ENCODE results near the gene CDH2. TPM values are rescaled to one million over a fixed set of nuclear protein-coding genes. Genes with fewer than 3 reads are reported as not detected.
A peak's percentile ranks its signal among the peaks of the same experiment; 100 is the strongest.

The CDH2 gene
- polyA plus RNA-seq, 5 donors, result 4.1 to 9.2 (median 6.8) TPM

GRCh38 chr18:28045176-28045810 is 131.6 kb downstream of the CDH2 start:
- peak in 1 of 2 donors; percentile 13 for DNase-seq

- DNase-seq, result no peak
Observed at GRCh38 chr18:28044036-28044435, 132.9 kb downstream of the CDH2 start.

DNA sequence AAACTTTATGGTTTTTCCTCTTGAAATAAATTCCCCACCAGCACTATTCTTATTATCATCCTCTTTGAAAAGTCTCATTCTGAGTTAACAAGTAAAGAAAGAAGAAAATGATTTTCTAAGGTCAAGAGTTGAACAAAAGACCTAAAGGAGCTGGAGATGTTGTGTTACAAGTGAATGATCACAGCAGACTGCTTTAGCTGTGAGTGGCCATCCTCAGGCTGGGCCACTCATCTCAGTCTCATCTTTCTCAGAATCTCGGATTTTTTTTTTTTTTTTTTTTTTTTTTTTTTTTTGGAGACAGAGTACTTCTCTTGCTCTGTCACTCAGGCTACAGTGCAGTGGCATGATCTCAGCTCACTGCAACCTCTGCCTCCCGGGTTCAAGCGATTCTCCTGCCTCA is 133.3 kb downstream of the CDH2 start:
- DNase-seq, result no peak

GRCh38 chr18:28041366-28041765 is 135.6 kb downstream of the CDH2 start:
- peak; percentile 11 to 35 for DNase-seq

- DNase-seq, result no peak
Observed at GRCh38 chr18:28040716-28041115, 136.2 kb downstream of the CDH2 start.

DNA sequence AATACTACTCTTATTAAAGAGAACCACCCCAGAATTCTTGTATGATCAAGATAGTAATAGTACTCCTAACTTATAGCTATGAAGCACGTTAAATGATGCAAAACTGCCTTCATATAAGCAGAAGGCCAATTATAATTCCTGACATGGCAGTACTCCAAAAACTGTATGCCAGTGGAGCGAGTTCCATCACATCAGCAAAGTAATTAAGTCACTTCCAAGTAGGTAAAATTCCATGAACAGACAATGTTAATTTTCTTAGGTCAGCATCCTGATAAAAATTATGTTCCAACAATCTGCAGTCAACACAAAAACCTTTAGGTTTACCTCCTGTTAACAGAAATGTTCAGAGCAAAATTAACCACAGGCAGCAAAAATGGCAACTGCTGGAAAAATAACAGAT is 136.7 kb downstream of the CDH2 start:
- peak in 1 of 2 donors; percentile 20 for DNase-seq

- peak; percentile 17 to 47 for DNase-seq
Observed at GRCh38 chr18:28039691-28040090, 137.2 kb downstream of the CDH2 start.

GRCh38 chr18:28039078-28039477 is 137.9 kb downstream of the CDH2 start:
- no peak for DNase-seq

DNA sequence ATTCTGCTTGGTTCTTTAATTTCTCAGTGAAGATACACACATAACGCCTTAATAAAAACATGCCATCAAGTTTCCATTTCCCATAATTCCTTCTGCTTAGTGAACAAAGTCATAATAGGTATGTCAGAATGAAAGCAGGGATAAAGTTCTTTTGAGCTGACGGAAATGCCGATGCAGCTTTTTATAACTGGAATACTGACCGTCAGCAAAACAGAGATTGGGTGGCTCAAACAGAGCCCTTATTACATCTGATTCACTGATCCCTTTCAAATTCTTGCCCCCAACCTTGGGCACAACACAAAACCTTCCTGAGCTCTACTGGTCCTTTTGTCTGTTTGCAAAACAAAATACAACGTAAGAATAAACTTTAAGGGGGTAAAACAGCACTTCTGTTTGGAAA is 140.4 kb downstream of the CDH2 start:
- DNase-seq, result no peak

DNA sequence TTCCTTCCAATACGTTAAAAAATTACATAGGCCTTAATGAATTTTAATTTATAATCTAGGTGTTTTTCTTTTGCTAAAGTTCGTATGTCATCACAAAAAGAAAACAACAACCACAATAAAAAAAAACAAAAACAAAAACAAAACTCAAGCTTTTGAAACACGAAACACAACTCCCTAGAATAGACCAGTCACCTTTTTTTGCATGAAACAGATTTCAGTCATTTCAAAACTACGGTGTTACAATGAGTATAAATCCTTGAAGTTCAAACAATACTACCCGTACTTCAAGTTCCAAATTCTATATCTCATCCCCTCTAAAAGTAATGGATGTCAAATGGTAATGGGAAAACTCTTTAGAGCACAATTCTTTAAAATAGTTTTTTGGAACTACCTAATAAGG is 142.4 kb downstream of the CDH2 start:
- no peak for DNase-seq

DNA sequence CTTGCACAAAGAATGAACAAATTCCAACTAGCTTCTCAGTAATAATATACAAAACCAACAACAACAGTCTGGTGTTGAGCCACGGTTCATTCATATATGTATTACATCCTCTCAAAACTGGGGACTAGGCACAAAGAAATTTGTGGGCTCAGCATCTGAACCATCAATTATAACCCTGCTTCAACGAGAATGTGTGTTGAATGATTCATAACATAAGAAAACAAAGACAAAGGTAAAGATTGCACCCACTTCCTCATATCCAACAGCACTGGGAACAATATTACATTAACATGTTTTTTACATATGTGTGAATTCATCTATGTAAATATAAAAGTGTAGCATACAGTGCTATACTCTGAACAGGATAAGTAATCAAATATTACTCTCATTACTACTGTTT is 144.8 kb downstream of the CDH2 start:
- no peak for DNase-seq

- DNase-seq, result no peak
Observed at GRCh38 chr18:28030458-28030857, 146.5 kb downstream of the CDH2 start.

- no peak for DNase-seq
Observed at GRCh38 chr18:28027755-28028154, 149.2 kb downstream of the CDH2 start.

GRCh38 chr18:28019425-28020108 is 157.4 kb downstream of the CDH2 start:
- no peak for DNase-seq

- DNase-seq, result no peak
Observed at GRCh38 chr18:28018351-28018750, 158.6 kb downstream of the CDH2 start.

DNA sequence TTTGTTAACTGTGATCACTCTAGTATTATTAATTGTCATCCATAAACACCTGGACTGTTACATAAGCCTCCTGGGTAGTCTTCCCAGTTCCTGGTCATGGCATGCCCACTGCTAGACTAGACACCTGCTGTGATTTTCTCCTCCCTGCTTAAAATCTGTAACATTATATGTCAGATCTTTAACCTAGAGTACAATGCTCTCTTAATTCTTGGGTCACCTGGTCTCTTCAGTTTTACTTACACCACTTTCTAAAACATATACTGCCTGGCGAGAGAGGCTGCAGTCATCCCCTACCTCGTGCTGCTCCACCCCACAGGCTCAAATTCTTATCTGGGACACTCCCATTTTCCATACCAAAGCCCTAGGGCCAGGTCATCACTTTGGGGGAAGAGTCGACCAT is 161.3 kb downstream of the CDH2 start:
- DNase-seq, result no peak

DNA sequence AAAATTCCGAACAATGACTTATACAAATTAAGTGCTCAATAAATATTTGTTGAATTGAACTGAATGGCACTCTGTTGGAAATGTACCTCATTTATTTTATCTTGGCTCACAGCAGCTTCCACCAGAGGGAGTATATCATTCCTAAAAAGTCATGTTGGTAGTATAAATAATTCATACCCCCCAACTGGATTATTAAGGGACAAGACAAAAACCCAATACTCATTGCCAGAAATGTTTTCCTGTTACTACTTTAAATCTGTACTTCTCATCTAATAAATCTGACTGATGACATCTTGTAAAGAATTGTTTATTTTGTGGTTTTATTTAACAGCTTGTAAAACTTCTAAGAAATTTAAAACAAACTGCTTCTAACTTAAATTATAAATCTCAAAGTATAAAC is 163.9 kb downstream of the CDH2 start:
- peak; percentile 53 to 63 for DNase-seq

DNA sequence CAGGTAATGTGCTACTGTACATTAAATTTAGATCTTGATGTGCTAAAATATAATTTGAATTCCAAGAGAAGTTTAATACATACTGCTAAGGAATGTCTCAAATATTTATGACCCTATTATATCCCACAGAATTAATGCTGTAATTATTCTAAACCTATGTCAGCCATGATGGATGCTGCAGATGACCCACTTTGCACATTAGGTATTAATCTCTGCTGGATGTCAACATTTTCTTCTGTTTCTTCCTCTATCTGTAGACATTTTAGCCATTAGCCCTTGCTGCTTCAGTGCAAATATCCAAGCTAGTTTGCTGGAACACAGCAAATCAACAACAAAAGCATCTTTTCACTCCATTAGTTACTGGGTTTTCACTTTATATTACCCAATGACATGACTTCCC is 164.6 kb downstream of the CDH2 start:
- DNase-seq, result no peak

GRCh38 chr18:28009589-28009988 is 167.3 kb downstream of the CDH2 start:
- no peak for DNase-seq

- no peak for DNase-seq
Observed at GRCh38 chr18:28007841-28008240, 169.1 kb downstream of the CDH2 start.

GRCh38 chr18:28005164-28005563 is 171.8 kb downstream of the CDH2 start:
- DNase-seq, result no peak

GRCh38 chr18:28004606-28005005 is 172.3 kb downstream of the CDH2 start:
- DNase-seq, result peak; percentile 75 to 77

DNA sequence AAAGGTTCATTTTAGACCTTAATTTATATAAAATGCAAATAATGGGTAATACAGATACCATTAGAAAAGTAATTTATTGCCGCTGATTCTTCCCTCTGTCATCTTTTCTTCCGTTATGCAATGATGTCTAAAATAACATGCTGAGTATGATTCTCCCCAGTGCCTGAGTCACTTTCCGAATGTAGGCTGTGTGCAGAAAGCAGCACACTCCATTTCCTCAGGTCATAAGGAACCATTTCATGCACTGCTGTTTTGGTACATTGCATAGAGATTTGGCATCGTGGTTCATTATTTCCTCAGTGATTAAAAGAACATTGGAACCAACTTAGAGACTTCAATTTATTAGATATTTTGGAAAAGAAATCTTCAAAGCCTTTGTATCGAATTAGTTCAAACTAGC is 173.5 kb downstream of the CDH2 start:
- no peak for DNase-seq

GRCh38 chr18:28002841-28003240 is 174.1 kb downstream of the CDH2 start:
- no peak for DNase-seq
